Activated CD8-positive, alpha-beta memory T cell treated with anti-CD3 and anti-CD28 coated beads, Interleukin-2, amount 50 U/mL, for 4 hours (primary cell): ENCODE data around the gene MAFF.
A peak's percentile ranks its signal among the peaks of the same experiment; 100 is the strongest.
"Not testable (repeated sequence)": the region's sequence is repeated elsewhere in the genome, so short reads cannot be mapped to it uniquely, and the experiment has no call there.

Source experiments
- DNase-seq: peaks from one replicate; pipeline ENCODE4 v3.0.0-alpha.2; 2020

Gene MAFF

DNA sequence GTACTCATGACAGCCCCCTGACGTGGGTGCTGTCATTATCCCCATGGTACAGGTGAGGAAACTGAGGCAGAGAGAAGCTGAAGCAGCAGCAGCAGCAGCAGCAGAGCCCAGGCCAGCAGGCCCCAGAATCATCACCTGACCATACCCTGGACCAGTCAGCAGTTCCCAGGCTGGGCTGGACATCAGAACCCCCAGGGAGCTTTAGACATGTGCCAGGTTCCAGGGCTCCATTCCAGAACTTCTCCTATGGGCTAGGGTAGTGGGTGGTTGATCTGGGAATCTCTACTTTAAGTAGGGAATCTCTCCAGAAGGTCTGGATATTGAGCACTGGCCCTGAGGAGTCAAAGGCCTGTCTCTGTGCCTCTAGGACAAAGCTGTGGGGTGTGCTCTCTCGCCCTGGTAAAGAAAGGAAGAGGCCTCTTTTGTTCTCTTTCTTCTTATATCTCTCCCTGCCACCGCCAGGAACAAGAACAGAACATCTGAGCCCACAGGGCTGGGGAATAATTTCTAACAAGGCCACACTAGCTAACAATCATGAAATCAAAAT lies 26.6 kb downstream of the MAFF start:
- DNase-seq, result no peak

DNA sequence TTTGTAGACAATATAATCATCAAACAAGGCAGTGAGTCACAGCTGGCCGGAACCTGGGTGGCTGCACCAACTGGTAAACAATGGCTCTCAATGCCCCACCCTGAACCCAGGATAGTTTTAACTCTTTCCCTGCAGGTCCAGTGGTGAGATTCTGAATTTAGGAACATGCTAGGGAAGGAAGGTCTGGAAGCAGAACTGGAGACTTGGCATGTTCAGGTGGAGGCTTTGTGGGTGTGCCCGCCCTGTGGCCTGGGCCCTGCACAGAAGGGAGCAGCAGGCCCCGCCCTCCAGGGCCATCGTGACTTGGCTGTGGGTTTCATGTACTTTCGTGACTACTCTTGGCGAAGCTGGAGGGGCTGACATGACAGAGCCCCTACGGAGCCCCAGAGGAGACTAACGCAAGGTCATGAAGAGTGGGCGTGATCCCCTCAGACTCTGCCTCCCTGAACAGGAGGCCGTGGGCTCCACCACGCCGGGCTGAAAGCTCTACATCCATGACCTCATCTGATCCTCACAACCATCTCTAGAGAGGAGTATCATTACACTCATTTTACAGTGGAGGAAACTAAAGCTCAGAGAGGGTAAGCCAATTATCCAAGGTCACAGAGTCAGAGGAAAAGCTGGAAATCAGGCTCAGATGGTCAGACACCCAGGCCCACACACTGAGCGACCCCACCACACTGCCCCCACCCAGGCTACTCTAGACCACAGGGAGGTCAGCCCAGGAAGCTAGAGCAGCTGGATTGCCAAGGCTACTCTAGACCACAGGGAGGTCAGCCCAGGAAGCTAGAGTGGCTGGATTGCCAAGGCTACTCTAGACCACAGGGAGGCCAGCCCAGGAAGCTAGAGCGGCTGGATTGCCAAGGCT lies 27.3 kb downstream of the MAFF start:
- DNase-seq, result no peak

DNA sequence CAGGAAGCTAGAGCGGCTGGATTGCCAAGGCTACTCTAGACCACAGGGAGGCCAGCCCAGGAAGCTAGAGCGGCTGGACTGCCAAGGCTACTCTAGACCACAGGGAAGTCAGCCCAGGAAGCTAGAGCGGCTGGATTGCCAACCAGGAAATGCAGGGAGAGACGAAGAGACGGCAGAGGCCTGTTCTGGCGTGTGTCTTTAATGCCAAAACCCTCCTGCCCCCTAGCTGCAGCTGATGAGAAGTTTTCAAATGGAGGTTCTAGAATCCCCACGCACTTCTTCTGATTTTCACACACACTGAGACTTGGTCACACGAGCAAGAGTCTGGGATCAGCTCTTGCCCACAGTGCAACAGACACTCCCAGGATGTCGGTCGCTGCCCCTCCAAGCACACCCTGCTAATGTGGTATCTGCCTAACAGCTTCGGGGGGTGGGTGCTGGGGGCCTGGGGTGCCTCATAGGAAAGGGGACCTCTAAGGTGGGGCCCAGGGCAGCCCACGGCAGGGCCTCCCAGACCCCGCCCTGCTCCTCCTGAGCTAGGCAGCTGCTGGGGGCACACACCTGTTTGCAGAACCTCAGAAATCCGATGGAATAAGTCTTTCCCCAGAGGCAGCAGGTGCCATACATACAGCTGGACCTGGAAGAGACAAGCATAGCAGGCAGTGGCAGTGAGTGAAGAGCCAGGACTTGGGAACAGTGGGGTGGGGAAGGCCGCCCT lies 28.5 kb downstream of the MAFF start:
- DNase-seq, result peak; percentile 45

DNA sequence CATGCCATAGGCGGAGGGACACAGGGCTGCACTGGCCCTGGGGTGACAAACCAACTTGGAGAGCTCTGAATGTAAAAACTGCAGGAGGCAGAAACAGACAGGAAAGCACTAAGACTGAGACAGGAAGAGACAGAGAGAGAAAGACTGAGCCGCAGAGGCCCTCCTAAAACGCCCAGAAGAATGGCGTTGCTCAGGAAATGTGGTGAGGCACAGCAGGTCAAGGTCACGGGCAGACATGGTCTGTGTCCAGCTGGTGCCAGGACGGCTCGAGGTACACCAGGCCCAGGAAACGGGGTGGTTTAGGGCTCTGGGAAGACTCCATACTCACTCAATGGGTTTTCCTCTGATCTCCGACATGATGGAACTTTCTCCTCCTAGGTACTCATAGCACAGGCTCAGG lies 29.1 kb downstream of the MAFF start:
- no peak for DNase-seq

DNA sequence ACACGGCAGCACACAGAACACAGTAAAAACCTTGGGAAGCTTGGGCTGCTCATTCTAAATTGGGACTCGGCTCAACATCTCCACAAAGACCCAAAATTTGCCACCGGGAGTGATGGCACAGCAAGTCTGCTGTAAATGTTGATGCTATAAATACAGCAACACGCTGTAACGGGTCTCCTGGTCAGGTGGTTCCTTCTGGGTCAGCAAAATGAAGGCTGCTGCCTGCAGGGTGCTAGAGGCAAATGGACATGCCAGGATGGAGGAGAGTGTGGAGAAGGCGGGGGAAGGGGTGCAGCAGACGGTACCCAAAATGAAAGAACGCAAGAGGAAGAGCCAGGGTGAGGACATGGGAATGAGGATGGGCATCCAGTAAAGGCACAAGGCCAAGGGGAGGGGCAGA lies 30.4 kb downstream of the MAFF start:
- no peak for DNase-seq

DNA sequence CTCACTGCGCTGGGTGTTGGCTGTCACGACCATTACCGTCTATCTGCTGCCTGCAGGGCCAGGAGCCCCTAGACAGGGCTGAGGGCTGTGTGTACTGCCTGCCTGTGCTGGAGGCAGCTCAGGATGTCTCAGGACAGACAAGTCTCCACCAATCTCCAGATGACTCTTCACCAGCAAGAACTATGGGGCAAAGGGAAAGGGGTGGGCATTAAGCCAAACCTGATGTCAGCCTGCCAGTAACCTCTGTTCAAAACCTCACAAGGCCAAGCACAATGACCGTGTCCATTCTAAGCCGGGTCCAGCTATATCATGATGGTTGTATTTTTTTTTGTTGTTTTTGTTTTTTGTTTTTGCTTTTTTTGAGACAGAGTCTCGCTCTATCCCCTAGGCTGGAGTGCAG lies 31.6 kb downstream of the MAFF start:
- no peak for DNase-seq

DNA sequence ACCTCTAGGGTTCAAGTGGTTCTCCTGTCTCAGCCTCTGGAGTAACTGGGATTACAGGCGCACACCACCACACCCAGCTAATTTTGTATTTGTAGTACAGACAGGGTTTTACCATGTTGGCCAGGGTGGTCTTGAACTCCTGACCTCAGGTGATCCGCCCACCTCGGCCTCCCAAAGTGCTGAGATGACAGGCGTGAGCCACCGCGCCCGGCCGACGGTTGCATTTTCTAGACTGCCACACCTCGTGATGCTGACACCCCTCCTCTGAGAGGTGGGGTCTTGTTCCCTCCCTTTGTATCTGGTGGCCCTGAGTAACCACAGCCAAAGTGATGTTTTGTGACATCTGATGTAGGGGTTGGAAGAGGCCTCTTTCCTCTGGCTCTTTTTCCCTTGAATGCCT lies 32.1 kb downstream of the MAFF start:
- not testable (repeated sequence) for DNase-seq

DNA sequence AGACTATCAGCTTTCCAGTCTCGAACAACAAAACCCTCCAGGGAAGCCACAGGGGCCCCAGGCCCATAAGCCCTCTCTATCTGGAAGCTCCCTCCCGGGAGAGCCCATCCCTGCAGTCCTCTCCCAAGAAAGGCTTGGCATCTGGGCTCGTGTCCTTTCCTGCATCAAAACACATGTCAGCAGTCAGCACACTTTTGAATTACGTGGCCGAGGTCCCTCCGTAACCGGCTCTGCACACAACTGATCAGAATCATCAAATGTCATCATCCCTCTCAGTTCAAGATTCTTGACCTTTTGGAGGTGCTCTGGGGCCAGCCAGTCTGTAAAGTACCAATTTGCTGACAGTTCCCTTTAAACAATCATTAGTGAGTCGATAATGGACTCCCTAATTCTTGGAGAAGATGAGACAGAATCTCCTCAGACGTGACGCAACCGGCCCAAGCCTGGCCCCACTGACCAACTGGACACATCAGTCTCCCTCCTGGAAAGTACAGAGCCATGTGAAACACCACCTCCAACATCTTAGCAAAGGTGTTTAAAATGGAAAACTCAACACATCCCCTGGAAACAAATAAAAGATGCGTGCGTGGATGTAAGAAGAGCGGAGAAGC lies 33.6 kb downstream of the MAFF start:
- no peak for DNase-seq

DNA sequence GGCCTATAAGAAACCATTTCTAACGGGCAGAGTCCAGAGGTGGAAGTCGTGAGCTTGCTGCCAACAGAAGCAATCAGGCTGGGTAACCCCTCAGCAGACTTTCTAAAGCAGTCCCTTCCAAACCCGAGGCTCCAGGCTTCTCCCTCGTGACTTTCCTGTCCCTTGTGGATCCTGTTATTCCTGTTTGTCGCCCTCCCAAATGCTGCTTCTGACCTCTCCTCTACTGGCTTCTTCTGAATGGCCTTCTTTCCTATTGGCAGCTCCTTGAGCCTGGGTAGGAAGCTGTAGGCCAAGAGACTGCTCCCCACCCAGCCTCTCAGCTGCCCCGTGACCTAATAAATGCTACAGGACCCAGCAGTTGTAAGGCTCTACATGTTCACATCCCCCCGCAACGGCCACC lies 35.0 kb downstream of the MAFF start:
- DNase-seq, result no peak

DNA sequence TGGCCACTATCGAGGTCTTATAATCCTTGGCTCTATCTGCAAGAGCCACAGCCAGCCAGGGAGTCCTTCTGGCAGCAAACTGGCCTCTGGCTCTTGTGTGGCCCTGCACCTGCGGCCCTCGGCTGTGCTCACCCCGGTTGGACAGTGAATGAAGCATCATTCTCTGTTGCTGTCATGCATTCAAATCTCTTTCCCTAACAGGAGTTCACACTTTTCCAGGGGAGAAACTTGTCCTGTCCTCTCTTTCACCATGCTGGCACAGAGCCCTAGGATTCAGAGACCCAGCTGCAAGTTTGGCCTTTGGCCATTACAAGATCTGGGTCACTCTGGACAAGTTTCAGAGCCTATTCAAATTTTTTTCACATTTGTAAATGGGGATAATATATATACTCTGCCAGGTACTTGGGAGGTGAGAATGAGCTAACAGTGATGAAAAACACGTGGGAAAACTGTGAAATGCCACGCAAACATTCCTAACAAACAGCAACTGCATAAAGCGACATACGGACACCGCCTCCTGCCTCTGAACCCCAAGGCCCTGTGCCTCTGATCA lies 36.8 kb downstream of the MAFF start:
- DNase-seq, result no peak

DNA sequence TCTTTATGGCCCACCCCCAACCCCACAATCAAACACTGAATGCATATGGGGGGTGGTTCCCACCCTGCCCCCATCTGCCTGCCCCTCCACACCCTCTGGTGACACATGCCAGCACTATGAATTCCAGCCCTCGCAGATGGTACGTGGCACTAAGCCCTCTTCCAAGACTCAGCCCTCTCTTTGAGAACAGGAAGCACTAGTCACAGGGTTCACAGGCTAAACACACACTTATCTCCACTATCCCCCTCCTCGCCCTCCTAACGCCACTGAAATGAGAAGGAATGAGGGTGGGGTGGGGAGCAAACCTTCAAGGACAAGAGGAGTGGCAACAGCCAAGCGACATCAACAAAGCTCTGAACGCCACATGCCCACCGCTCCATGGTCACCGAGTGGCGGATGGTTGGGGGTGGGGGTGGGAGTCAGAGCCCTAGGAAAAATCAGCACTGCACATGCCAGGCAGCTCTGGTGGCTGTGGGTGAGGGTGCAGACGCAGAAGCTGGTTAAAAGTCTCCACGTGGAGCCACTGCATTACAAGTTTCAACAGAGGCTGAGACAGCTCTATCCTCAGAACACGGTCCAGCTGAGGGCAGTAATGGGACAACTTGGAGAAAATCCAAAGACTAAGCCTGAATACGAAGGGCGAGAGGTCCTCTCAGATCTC lies 37.4 kb downstream of the MAFF start:
- DNase-seq, result no peak

DNA sequence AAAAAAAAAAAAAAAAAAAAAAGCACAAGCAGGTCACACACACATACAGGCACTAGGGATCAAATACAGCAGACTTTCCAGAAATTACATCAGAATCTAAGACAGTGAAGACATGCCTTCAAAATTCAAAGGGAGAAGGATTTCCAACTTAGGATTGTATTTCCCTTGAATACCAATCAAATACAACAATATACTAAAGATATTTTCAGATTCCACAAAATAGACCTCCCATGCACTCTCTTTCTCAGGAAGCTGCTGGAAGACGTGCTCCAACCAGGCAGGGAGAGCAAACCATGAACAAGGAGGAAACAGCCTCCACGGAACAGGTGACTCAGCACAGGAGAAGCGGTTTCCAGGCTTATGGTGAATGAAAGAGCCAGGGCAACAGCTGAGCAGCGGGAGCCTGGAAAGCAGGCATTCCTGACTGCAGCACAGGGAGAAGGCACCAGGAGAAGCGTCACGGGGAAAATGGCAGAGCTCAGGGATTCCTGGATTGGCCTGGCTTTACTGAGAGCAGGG lies 39.0 kb downstream of the MAFF start:
- DNase-seq, result no peak

DNA sequence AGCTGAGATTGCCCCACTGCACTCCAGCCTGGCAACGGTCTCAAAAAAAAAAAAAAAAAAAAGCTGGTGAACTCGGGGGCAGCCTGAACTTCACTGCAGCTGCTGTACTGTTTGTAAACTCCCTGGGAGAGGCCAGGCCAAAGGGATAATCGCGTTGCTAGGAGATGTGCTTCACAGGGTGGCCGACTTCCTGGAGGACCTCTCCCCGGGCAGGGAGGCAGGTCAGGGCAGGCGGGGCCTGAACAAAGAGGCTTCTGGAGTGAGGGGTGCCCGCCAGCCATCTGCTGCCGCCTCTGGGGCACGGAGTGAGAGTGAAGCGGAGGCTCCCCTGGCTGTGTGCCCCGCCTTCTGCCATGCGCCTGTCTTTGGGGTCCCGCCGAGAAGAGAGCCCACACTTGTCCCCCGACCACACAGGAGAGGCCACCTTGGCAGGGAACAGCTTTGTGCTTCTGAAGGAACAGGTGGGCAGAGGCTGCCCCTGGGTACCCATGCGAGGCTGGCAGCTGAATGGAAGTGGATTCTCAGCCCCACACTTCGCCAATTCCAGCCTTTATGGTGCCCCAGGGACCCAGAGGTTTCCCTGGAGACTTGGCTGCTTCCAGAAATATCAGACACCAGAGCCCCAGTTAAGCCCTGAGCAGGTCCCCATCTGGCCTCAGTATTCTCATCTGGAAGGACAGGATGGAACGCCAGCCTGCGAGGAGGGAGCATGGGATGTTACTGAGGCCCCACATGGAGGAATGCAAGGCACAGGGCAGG lies 41.4 kb downstream of the MAFF start:
- DNase-seq, result no peak

DNA sequence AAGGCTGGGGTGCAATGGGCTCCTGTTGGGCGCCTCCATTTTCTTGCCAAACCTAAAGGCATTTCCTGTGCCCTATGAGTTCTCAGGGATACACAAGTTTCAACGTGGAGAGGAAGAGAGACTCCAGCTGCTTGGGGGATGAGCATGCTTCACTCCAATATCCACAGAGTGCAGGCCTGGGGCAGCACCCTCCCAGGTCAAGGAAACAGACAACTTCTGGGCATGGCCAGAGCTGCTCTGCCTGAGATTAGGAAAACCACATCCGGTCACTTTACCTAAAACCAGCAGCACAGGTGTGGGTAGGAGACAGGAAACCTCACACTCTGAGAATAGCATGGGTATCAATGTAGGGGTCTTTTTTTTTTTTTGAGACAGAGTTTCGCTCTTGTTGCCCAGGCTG lies 42.3 kb downstream of the MAFF start:
- no peak for DNase-seq

DNA sequence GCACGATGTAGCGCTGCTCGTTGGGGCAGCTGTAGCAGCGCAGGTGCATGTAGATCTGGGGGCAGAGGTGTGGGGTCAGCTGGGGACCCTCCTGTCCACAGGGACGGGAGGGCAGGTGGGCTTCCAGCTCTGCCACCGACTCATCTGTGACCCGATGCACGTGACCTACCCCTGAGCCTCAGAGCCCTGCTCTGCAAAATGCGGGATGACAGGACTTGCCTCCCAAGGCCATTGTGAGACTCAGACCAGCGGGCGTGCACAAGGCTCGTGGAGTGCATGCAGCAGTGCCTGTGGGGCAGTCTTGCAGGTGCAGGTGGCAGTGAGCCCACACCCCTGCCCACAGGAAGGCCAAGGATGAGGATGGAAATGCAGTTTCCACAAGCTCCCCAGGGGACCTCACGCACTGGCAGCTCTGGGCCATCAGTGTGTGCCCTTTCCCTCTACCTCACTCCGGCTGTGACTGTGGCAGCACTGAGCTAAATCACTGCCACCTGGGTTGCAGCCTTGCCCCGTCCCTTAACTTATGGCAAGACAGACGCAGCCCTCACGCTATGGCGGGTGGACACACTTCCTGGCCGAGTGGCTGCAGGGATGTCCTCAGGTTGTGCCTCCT lies 44.4 kb downstream of the MAFF start:
- DNase-seq, result no peak

DNA sequence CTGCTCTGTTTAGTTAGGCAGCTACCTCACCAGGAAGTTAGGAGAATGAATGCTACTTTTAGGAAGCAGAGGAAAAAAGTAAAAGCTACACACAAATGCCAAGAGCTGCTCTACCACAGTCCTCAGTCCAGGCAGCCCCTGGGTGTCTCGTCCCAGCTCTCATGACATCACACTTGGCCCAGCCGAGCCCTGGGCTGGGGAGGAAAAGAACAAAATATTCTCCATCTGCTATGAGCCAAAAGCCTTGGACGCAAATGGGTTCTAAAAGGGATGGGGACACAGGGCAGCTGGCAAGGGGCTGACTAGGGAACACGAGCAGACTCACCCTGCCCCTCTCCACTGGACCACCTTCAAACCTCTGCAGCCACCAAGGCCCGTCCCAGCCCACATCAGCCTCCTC lies 44.9 kb downstream of the MAFF start:
- no peak for DNase-seq

DNA sequence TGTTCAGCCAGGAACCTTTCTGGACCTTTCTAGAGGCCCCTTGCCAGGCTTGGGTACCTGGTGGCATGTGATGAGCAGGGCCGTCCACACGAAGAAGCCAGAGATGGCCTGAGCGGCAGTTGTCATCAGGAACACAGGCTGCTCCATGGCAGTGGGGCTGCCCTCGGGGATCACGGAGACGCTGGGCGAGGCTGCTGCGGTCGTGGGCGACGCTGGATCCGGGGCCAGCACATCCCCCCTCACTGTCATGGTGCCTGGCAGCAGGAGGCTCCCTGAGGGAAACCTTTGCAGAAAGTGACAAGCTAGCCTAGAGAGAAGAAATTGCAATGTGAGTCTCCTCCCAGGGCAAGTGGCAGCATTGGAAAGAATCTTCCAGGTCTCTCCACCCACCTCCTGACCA lies 45.9 kb downstream of the MAFF start:
- DNase-seq, result no peak

DNA sequence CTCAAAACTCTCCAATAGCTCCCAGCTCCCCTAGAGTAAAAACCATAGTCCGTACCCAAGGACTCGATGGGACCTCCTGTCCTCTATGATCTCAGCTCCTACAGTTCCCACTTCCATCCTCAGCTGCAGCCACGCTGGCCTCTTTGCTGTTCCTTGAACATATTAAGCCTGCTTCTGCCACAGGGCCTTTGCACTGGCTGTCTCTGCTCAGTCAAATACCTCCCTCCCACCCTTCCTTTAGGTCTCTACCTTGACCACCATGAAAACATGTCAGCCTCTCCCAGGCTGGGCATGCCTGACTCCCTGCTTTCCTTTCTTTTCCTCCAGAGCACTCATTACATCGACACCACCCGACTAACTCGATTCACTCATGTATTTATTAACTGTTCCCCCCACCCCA lies 46.5 kb downstream of the MAFF start:
- DNase-seq, result no peak

DNA sequence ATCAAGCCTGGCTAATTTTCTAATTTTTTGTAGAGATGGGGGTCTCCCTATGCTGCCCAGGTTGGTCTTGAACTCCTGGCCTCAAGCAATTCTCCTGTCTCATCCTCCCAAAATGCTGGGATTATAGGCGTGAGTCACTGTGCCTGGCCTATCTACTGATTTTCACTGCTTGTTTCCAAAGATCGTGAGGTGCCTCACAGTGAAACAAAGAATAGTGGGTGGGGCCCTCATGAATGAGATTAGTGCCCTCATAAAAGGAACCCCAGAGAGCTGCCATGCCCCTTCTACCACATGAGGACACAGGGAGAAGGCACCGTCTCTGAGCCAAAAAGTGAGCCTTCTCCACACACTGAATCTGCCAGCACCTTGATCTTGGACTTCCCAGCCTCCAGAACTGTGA lies 47.5 kb downstream of the MAFF start:
- no peak for DNase-seq

DNA sequence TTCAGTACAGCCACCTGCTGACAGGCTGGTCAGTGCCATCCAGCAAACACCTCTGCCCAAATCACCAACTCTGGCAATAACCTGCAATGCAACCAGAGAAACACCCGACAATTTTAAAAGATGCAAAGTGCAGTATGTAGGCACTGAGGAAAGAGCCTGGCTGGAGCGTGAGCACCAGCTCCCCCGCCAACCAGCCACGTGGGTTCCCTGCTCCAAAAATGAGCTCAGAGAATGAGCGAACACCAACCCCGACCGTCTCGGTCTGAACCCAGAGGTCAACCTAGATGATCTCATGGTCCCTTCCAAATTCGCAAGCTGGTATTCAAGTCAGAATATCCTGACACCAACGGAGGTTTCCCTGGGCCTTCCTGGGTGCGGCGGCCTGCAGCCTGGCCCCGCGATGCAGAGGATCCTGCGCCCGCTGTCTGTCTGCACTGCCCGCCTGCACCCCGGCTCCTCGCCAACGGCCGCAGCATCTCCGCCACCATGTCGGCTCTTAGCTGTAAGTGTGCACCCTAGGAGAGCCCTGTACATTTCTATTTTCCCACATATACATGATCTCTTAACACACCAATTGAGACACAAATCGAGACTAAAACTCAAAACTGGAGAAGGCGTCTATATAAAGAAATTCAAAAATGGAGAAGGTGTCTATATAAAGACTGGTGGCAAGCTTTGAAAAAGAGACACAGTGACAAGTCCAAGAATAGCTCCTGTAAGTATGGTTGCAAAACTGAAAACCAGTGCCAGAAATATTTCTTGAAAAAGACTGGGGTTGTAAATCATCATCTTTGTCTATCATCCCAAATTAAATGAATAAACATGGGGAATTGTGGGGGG lies 48.2 kb downstream of the MAFF start:
- no peak for DNase-seq
